D721Med (cell line): ENCODE measurements around the gene UPF3A.
A peak's percentile ranks its signal among the peaks of the same experiment; 100 is the strongest.

Source experiments
- DNase-seq: peaks from one replicate; pipeline ENCODE4 v3.0.0; 2011; ENCODE audit warnings: low spot score; ENCODE audit not compliant: insufficient read length
- FAIRE-seq: peaks from 2 replicates; lab custom pipeline; 2011; peaks lifted over from hg19 to GRCh38; lab: Jason Lieb, UNC
- TF ChIP-seq, protein P1 (sequence below): IDR thresholded peaks from 2 replicates; pipeline ENCODE4 v1.5.1; 2012; ENCODE audit warnings: mild to moderate bottlenecking, control low read depth; ENCODE audit not compliant: insufficient read depth; ENCODE audit errors: missing control alignments

The UPF3A gene

DNA sequence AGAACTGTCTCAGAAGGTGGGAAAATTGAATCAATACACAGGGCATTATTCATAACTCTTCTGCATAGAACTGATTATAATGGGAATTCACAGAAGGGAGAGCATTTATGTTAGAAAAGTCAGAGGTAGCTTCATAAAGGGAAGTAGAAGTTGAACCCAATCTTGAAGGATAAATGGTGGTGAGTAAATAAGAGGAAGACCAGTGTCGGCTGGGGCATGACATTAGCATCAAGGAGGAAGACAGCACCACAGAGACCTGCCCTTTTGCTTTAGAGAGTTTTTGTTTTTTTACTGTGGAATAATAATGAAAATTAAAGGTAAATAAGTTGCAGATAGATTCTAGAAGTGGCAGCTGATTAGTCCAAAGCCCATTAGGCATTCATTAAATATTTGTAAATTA lies 24.9 kb upstream of the UPF3A start:
- DNase-seq (no peak), FAIRE-seq (no peak)
- TF ChIP-seq, protein P1, sequence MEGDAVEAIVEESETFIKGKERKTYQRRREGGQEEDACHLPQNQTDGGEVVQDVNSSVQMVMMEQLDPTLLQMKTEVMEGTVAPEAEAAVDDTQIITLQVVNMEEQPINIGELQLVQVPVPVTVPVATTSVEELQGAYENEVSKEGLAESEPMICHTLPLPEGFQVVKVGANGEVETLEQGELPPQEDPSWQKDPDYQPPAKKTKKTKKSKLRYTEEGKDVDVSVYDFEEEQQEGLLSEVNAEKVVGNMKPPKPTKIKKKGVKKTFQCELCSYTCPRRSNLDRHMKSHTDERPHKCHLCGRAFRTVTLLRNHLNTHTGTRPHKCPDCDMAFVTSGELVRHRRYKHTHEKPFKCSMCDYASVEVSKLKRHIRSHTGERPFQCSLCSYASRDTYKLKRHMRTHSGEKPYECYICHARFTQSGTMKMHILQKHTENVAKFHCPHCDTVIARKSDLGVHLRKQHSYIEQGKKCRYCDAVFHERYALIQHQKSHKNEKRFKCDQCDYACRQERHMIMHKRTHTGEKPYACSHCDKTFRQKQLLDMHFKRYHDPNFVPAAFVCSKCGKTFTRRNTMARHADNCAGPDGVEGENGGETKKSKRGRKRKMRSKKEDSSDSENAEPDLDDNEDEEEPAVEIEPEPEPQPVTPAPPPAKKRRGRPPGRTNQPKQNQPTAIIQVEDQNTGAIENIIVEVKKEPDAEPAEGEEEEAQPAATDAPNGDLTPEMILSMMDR, result no peak

DNA sequence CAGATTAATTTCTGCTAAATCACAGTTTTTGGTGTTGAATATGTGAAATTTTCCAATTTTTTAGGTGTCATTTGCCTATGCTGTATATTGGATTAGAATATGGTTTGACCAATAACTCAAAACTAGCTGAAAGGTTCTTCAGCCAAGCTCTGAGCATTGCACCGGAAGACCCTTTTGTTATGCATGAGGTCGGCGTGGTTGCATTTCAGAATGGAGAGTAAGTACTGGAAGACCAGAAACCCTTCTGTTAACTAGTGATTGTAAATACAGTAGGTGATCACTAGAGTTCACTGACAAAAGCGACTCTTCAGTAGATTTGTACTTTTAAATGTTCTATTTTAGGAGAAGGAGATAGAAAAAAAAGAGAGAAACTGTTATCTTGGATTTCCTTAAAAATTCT lies 24.4 kb upstream of the UPF3A start:
- FAIRE-seq (no peak), DNase-seq (no peak)
- TF ChIP-seq, protein P1, result no peak

DNA sequence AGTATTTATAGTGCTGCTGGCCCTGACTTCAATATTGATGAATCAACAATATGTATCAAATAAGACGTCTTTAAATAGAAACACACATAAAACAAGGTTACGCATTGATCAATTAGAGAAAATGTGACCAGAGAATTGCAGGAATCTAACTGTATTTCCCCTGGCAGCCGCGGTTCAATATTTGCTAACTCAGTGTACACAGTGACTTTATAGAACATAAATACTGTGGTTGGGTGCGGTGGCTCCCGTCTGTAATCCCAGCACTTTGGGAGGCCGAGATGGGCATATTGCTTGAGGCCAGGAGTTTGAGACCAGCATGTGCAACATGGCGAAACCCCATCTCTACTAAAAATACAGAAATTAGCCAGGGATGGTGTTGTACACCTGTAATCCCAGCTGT lies 22.8 kb upstream of the UPF3A start:
- DNase-seq (no peak), FAIRE-seq (peak; percentile 21)
- TF ChIP-seq, protein P1, result no peak

DNA sequence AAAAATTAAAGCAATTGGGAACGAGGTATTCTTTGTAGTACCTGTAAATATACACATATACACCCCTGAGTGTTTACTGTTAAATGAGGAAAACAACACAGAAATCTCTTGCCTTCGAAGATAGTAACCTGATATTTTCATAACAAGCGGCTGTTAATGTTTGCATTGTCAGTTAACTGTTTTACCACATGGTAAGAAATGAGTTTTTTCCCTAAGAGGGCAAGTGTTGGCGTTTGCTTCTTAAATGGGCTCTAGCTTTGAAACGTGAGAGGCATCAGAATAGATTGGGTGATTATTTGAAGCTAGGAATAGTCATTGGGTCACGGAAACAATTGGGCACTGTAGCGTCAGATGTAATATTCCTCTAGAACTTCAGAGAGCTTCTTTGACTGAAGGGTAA lies 22.0 kb upstream of the UPF3A start:
- TF ChIP-seq, protein P1, result no peak
- DNase-seq, result no peak
- no peak for FAIRE-seq

DNA sequence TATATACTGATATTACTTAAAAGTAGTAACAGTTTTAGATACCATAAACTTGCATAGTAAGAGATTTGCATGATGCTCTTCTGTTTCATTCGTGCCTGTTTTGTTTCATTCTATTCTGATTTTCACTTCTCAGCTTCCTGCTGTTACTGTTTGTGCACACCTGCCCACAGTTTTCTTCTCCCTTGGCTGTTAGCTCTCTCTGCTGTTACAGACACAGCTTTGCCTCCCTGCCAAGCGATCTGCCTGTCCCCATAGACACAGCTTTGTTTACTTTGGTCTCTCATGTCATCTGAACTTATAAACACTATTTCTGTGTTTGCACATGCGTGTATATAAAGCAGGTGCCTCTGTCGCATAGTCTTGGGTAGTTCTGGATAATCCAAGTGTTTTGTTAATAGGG lies 21.4 kb upstream of the UPF3A start:
- DNase-seq (no peak), FAIRE-seq (no peak)
- TF ChIP-seq, protein P1, result no peak

DNA sequence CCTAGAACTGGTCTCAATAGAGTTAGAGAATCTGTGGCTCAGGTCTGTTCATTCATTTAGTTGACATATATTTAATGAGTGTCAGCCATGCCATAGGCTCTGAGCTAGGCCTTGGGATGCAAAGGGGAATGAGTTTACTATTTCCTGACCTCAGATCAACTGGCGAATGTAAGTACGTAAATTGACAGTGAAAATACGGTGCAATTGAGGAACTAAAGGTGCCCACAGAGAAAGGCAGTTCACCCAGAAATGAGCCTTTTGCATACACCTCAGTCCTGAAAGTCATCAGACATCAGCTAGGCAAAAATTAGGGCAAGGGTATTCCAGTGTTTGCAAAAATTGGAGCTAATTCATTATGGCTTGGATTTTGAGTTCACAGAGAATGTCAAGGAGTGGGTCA lies 20.6 kb upstream of the UPF3A start:
- TF ChIP-seq, protein P1, result no peak
- no peak for DNase-seq
- FAIRE-seq, result no peak

DNA sequence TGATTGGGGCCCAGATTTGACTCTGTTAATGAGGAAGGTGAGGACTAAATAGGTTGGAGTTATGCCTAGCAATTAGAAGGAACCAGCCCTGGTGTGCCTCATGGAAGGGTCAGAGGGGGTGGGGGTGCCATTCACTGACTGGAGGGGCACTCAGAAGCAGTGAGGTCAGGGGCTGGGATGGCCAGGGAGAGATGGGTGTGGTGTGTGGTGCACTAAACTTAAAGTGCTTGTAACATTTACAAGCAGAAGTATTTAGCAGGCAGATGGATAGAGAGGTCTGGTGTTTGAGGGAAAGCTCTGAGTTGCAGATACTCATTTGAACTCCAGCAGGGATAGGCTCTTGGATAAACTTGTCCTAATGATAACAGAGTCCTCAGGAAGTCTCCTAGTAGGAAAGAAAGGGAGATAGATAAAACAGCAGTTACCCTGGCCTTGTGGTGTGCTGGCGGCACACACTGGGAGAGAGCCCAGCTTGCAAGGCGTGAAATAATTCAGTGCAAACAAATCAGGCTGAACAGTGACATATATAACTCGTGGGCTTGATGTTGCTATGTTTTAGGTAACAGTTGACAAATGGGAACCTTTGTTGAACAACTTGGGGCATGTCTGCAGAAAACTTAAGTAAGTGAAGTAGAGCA lies 20.0 kb upstream of the UPF3A start:
- DNase-seq (no peak), FAIRE-seq (no peak)
- TF ChIP-seq, protein P1, result no peak
